GM21360 (cell line): ENCODE data around the gene CX3CR1.

ENCODE experiments used
- ATAC-seq: cut with Tn5 transposase; IDR thresholded peaks from one replicate; pipeline ENCODE4 v1.9.1; 2021; ENCODE audit warnings: mild to moderate bottlenecking, moderate library complexity; ENCODE audit not compliant: unreplicated experiment

Gene CX3CR1

DNA sequence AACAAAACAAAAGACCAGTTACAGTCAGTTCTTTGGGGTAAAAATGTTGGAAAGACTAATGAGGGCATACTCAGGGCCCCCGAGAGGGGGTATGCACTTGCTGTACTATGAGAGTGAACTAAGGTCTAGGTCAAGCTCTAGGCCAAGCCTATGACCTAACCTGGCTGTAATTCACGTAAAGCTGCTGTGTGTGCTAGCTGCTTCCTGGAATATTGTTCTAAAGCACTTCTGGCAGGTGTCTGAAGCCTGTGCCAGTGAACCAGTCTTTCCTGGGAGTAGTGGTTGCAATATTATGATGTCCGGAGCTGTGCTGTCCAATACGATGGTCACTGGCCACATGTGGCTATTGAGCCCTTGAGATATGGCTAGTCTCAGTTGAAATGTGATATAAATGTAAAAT, 13.1 kb upstream of the CX3CR1 start:
- no peak for ATAC-seq

- ATAC-seq, result no peak
Observed at GRCh38 chr3:39291903-39292329, 12.1 kb upstream of the CX3CR1 start.

DNA sequence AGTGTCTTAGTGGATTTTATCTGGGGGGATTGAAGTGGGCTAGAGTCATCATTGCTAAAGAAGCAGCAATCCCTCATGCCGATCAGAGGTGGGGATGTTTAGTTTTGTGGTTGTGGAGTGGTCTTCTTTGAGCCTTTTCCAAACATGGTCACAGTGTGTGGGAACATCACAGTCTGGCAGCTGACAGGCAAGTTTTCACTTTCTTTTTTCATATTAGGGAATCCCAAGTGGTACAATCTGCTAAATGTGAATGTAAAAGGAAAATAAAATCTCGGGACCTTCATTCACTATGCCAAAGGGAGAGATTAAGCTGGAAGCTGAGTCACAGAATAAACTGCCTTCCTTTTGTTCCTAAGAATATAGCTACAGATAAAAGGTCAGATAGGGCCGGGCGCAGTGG, 10.4 kb upstream of the CX3CR1 start:
- no peak for ATAC-seq

DNA sequence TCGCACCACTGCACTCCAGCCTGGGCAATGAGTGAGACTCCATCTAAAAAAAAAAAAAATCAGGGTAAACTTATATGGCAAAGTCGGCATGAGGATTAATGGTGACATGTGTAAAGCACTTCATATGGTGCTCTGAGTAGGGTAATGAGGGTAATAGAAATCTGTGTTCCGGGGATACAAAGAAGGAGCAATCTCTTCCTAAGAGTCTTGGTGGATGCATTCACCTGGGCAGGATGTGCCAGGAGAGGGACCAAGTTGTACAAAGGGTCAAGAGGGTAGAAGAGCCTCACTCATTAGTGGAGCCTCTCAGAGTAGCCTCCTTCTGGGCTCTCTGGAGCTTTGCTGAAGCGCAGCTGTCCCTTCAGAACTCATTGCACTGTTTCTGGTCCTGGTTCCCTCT, 9.3 kb upstream of the CX3CR1 start:
- no peak for ATAC-seq

DNA sequence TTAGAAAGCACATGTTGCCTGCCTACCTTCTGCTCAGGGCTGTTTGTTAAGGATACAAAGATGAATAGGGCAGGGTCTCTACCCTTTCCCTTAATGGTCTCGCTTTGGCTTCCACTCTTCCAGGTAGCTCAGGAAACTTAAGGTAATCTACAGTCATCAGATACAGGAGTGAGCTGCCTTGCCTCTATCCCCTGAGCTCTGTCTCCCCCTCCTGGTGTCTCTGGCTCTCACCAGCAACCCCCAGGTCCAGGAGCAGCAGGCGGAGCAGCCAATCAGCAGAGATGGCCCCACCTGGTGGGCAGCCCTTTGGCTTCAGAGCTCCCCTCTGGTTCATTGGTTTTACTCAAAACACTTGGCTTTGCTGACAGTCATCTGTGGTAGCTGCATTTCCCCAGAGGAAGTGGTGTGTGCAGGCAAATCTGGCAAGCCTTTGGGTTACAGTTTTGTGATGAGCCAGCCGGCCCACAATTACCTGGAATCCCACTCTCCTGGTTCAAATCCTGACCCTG, 8.5 kb upstream of the CX3CR1 start:
- ATAC-seq, result peak; percentile 97

DNA sequence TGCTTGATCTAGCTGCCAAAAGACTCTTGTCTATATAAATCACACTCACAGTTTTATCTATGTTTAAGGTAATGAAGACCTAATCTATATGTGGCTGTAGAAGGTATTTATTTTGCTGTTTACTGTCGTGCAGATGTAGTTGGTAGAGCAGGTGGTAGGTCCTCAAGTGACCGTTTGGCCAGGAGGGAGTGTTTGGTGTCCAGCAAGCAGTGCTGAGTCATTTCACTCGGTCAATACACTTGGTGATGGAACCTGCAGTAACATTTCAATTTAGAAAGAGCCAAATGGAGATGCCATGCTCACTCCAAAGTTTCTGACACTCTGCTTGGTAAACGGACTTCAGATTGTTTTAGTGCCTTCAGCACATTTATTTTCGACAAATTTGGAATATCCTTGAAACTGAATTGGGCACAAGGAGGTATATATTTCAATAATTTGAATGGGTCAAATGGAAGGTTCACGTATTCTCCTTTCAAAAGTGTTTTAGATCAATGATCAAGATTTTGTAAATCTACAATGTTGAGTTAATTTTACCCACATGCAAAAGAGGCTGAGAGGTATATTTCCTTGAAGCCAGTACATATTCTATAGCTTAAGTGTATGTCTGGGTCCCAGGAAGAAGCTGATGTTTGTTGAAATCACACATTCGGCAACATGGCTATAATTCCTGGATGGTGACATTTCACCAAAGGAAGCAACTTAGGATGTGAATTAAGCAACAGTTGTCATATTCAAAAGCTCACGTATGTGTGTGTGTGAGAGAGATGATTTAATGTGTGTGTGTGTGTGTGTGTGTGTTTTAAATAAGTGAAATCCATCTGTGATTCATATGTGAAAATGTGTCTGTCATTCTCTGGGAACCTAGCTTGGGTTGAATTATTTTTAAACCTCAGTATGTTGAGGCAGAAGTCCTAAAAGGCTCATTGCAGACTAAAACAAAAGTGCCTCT, 7.7 kb upstream of the CX3CR1 start:
- ATAC-seq, result no peak

GRCh38 chr3:39286771-39287170, 6.9 kb upstream of the CX3CR1 start:
- no peak for ATAC-seq

GRCh38 chr3:39285332-39285731, 5.5 kb upstream of the CX3CR1 start:
- ATAC-seq, result no peak

DNA sequence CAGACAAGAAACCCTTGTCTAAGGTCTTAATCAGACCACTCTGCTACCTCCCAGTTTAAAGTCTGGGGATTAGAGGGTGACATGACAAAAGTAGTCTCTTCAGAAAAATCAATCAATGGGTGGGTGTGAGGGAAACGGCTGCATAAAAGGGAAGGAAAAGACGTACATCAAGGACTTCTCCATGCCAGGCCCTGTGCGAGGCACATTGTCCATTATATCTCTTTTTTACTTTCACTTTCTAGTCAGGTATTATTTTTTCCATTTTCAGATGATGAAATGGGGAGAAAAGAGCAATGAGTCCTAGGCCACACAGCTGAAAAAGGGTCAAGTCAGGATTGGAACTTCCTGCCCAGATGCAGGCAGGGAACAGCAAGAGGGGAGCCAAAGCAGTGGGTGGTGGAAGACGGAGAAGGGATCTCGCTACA, 4.6 kb upstream of the CX3CR1 start:
- no peak for ATAC-seq

DNA sequence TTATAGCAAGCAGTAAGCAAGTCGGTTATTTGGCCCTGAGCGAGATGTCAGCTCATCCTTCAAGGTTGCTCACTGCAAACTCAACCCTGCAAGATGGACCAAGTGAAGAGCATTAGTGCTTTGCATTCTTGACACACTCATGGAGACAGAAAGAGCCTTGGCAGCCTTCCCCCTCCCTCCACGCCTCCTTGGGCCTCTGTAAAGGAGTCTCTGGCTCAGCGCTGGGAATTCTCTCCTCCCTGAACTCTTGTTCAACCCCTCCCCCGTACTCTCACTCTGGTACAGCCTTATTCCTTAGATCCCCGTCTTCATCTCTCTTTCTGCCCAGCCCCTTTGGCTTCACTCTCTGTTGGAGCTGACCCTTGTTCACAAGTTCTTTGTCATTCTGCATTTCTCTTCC, 2.2 kb upstream of the CX3CR1 start:
- no peak for ATAC-seq

GRCh38 chr3:39281533-39281932, 1.7 kb upstream of the CX3CR1 start:
- ATAC-seq, result no peak

DNA sequence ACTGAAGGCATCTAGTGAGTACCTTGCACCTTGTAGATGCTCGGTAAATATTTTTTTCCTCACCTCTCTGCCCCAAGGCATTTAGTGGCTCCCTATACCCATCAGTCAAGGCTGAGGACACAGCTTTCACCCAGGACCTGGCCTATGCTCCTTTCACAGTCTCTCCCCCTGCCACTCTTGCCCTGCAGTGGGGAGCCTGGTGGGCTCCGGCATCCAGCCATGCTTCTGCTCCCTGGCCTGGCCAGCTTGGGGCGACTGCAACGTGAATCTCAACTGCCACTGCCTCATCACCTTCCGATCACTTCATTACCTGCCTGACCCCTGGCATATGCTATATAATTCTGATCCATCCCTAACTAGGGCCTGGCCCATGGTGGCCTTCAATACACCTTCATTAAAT, 735 bp upstream of the CX3CR1 start:
- no peak for ATAC-seq

DNA sequence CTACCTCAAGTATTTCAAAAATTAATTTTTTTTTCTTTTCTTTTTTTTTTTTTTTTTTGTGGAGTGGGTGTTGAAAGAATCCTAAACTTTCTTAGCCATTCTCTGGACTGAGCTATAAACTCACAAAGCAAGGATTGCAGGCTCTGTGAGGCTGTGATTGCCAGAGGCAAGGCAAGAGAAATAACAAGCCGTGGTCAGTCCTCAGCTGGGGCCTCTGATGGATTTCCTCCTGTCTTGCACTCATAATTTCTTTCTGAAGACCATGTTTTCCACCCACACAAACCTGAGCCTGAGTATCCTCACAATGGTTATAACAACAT, 1.3 kb downstream of the CX3CR1 start:
- ATAC-seq, result no peak

DNA sequence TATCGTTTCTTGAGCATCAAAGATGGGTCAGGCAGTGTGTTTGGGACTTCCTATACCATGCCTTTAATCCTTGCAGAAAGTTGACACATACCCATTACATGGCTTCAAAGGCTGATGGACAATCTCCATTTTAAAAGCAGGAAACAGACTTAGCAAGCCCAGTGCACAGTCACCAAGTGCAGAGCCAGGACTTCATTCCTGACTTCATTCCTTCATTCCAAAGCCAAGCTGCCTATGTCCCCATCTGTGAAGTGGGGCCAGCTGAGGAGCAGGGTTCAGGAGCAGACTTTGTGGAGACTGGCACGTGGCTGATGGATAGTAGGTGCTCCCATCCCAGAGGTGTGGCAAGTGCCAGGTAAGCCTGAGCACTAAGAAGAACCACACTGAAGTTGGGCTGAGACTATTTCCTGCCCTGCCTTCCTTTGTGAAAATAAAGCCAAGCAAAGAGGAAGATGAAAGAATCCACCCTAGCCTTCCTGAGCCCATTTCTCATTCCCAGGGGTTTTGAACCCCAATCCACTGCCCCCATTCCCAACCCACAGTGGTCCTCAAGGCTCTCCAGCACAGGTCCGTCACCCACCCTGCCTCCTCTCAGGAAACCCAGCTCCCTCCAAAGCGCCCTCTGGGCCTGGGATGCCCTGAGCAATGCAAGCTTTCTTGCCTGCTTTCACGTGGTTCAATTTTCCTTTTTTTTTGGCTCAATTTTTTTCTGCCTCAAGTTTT, 1.8 kb downstream of the CX3CR1 start:
- no peak for ATAC-seq

DNA sequence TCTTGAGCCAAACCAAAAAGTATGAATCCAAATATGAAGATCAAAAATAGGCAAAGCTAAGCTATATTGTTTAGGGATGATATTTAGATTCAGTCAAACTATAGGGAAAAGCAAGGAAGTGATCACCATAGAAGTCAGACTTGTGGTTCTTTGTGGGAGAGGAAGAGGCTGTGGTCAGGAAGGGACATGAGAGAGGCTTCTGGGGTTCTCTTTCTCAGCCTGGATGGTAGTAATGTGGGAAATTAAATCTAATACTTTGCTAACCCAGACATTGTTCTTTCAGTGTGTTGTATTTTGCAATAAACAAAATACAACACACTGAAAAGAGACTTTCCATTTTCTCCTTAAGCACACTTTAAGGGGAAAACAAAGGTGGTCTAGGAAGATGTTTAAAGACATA, 3.1 kb downstream of the CX3CR1 start:
- no peak for ATAC-seq

GRCh38 chr3:39275963-39276593, 3.8 kb downstream of the CX3CR1 start:
- no peak for ATAC-seq

DNA sequence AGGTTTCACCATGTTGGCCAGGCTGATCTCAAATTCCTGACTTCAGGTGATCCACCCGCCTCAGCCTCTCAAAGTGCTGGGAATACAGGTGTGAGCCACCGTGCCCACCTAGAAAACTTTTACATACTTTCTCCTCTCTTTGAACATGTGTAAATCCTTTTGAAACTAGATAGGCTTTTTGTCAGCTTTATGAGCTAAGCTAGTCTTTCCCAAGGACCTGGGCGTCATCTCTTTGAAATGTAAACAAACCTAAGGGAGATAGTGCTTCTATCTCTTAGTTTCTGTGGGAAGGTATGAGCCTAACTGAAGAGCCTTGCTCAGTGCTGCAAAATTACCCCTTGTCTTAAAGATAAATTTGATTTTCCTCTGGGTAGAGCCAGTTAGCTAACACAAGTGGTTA, 4.8 kb downstream of the CX3CR1 start:
- ATAC-seq, result no peak

- ATAC-seq, result no peak
Observed at GRCh38 chr3:39273119-39273518, 6.7 kb downstream of the CX3CR1 start.

DNA sequence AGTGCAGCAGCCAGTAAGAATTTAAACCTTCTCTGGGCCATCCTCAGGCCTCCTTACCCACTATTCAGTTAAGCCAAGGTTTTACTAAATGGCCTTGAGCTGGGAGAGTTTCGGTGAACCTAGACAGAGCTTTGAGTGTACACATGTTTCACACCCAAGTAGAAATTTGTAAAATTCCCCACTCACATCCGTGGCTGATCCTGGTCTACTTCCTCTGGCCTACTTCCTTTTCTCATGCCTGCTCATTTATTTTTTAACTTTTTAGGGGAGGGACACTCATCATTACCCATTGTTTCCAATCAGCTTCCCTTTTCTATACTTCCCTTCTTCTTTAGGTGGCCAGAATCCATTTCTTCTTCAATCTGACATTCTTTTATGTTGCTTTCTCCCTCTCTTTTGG, 7.6 kb downstream of the CX3CR1 start:
- ATAC-seq, result no peak

DNA sequence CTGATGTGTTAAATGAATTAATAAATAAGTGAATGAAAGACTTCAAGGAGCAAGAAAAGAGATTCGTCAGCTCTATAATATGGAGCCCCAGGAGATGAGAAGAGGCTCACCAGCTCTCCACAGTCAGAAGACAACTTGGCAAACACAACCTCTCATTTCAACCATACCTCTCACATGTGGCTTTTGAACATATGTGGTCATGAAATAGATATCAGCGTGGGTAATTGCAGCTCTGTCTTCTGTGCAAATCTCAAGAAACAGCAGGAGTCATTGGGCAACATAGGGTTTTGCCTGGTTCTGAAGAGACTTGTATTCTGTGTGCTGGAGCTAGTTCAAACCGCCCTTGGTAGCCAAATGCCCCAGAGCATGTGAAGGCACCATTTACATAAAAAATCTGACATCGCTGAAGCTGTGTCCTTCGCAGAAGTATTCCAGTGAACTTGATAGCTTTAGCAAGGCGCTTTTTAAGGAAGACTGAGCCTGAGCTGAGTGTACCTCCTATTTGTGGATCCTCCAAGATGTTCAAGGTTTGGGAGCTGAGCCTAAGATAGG, 8.4 kb downstream of the CX3CR1 start:
- ATAC-seq, result no peak

DNA sequence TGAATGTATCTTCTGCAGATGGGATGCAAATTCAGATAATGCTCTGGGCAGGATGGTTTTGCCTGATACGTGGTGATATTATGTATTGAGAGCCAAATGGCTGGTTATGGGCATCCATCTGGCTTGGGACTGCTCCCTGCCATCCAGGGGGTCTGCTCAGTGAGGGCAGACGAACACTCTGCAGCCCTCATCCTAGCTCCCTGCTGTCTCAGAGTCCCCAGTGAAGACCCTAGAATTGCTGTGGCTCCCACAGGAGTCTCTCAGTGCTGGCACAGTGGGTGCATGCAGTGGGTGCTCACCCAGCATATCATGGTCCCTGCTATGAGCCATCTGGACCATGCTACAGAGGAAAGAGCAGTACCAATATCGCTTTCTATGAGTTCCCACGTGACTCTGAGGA, 10.3 kb downstream of the CX3CR1 start:
- no peak for ATAC-seq
